Peyer's patch (tissue), 4 donors: Measurements from ENCODE around the gene GFPT2.

Experiments used
- CTCF ChIP-seq, 6 experiments: fragments of 450-650 bp in 4 of 6; fragments of 200-600 bp in 2 of 6; sonication (generic) in 1 of 6; IDR thresholded peaks; one replicate each; pipeline ENCODE4 v1.5.1; 2017 to 2019; ENCODE audit warnings: antibody characterized with exemption in 6 of 6, mild to moderate bottlenecking in 3 of 6, moderate library complexity in 1 of 6
- POLR2A ChIP-seq, 2 donors: fragments of 450-650 bp; IDR thresholded peaks; one replicate each; pipeline ENCODE4 v1.5.1; 2017; ENCODE audit warnings: antibody characterized with exemption in 2 of 2, mild to moderate bottlenecking in 2 of 2, moderate library complexity in 2 of 2

- no peak for TF ChIP-seq CTCF (IDR thresholded peaks at IDR 0.05)
- TF ChIP-seq POLR2A (IDR thresholded peaks at IDR 0.05): no peak
These were observed 78.4 kb downstream of the GFPT2 start for GRCh38 chr5:180274695-180275094.
